HUES6 (cell line): Measurements from ENCODE around the gene SND1.

Experiments used
- H3K27ac ChIP-seq: 2 replicates; pipeline ENCODE4 v1.7.0; 2013; ENCODE audit warnings: low read depth, mild to moderate bottlenecking, low read length, inconsistent platforms
- H3K27me3 ChIP-seq: 2 replicates; pipeline ENCODE4 v1.6.1; 2013; ENCODE audit warnings: low read length; ENCODE audit not compliant: control insufficient read depth, insufficient read depth
- H3K36me3 ChIP-seq: 2 replicates; pipeline ENCODE4 v1.6.1; 2013; ENCODE audit warnings: low read length; ENCODE audit not compliant: control insufficient read depth, insufficient read depth
- H3K4me1 ChIP-seq: 2 replicates; pipeline ENCODE4 v1.6.1; 2013; ENCODE audit warnings: low read length; ENCODE audit not compliant: control insufficient read depth, insufficient read depth
- H3K4me3 ChIP-seq: 2 replicates; pipeline ENCODE4 v1.5.1; 2013; ENCODE audit warnings: low read depth, low read length
- H3K9ac ChIP-seq: one replicate; pipeline ENCODE4 v1.6.1; 2013; ENCODE audit warnings: mild to moderate bottlenecking, low read length
- H3K9me3 ChIP-seq: 2 replicates; pipeline ENCODE4 v1.6.1; 2013; ENCODE audit warnings: low read depth, low read length; ENCODE audit not compliant: control insufficient read depth, insufficient read depth

Gene SND1

GRCh38 chr7:127789031-127789430 lies 137.0 kb downstream of the SND1 start:
- no peak overlapping the region for H3K9ac ChIP-seq
- H3K4me1 ChIP-seq, result peaks cover 6% of the 10 kb centered on the region; the same call in 1 of the 2 replicates

GRCh38 chr7:127791446-127792189 lies 139.6 kb downstream of the SND1 start:
- Histone ChIP-seq H3K36me3 (no peaks in the 10 kb centered on the region), H3K27me3 (no peaks in the 10 kb centered on the region), H3K9me3 (no peaks in the 10 kb centered on the region), H3K27ac (no peak overlapping the region), H3K9ac (no peak overlapping the region), H3K4me3 (no peak overlapping the region), H3K4me1 (peaks cover 6% of the 10 kb centered on the region; the same call in 1 of the 2 replicates)

More at GRCh38 chr7:127789031-127789430, 137.0 kb downstream of the SND1 start:
- no peaks in the 10 kb centered on the region for H3K27me3 ChIP-seq
- H3K27ac ChIP-seq, result no peak overlapping the region
- no peak overlapping the region for H3K4me3 ChIP-seq
- H3K36me3 ChIP-seq, result peaks cover 5% of the 10 kb centered on the region; the same call in 1 of the 2 replicates
- H3K9me3 ChIP-seq, result no peaks in the 10 kb centered on the region

DNA sequence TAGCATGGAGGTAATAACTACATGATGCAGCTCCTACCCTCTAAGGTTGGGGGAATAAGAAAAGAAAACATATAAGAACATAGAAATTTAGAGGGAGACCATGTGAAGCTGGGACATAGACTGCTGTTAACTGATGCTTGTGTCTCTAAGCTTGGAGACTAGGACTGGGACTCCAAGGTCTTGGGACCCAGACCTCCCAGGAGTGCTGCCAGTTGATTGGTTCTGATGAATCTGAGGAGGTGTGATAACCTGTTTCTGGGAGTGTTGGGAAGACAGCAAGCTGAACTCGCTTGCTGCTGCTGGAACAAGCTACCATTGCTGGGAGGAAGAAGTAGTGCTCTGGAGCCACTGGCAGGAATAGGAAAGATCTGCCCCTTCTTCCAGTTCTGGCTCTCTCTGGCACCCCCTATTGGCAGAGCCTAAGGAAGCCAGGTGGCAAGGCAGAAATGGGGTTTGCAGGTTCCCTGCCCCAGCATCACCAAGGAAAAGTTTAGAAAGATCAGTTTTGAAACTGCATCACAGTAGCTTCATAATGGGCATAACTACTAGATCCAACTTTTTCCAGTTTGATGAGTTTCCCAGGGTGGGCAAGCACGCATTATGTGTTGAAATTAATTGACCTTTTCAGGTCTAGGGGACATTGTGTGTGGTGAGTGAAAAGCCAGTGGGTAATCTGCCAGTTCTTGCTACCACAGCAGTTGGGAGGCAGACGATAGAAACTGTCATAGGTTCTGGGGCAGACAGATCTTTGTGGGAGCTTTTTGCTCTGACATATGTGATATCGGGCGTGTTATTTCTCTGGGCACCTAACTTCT lies 140.7 kb downstream of the SND1 start:
- Histone ChIP-seq H3K27ac (no peak overlapping the region), H3K9ac (no peak overlapping the region), H3K4me3 (no peak overlapping the region)

GRCh38 chr7:127793582-127793981 lies 141.6 kb downstream of the SND1 start:
- no peaks in the 10 kb centered on the region for H3K27me3 ChIP-seq
- no peak overlapping the region for H3K9ac ChIP-seq
- no peak overlapping the region for H3K27ac ChIP-seq
- H3K4me1 ChIP-seq, result peaks cover 16% of the 10 kb centered on the region
- no peaks in the 10 kb centered on the region for H3K9me3 ChIP-seq
- no peaks in the 10 kb centered on the region for H3K36me3 ChIP-seq
- no peak overlapping the region for H3K4me3 ChIP-seq

More for the DNA sequence above, 140.7 kb downstream of the SND1 start:
- Histone ChIP-seq H3K27me3 (no peaks in the 10 kb centered on the region), H3K4me1 (peaks cover 9% of the 10 kb centered on the region), H3K9me3 (no peaks in the 10 kb centered on the region), H3K36me3 (no peaks in the 10 kb centered on the region)

DNA sequence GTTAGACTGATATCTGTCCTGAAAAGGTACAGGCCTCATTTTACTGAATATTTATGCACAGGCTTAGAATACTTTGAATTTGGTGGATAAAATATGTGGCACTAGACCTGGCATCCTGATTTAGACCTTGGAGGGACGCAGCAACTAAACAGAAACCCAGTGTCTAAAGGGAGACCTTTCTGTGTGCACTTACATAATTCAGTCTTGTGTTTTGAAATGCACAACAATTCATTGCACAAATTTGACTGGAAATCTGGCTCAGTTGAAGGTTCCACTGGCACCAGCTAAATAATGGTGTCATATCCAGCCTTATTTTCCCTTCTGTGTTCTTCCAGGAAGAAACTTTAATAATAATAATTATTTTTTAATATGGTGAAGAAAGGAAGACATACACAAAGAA lies 142.1 kb downstream of the SND1 start:
- Histone ChIP-seq H3K27me3 (no peaks in the 10 kb centered on the region), H3K9ac (no peak overlapping the region), H3K4me1 (peaks cover 22% of the 10 kb centered on the region), H3K9me3 (no peaks in the 10 kb centered on the region), H3K4me3 (no peak overlapping the region), H3K27ac (no peak overlapping the region), H3K36me3 (no peaks in the 10 kb centered on the region)

DNA sequence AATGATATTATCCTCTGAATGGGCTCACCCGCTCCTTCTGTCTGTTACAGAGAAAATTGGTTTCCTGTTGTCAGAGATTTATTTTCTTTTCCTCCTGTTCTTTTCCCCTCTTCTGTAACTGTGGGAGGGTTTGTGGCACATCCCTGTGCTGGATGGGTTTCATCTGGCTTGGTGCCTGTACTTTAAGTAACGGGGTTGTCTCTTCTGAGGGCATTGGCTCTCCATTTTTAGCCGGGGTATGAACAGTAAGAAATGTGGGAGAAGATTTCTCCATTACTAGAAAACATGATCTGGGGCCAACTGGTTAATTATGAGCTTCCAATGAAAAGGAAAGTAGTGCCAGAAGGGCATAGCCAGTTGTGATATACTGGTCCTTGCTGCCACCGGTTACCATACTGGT lies 142.6 kb downstream of the SND1 start:
- Histone ChIP-seq H3K4me3 (no peak overlapping the region), H3K4me1 (peaks cover 24% of the 10 kb centered on the region), H3K27me3 (no peaks in the 10 kb centered on the region)

DNA sequence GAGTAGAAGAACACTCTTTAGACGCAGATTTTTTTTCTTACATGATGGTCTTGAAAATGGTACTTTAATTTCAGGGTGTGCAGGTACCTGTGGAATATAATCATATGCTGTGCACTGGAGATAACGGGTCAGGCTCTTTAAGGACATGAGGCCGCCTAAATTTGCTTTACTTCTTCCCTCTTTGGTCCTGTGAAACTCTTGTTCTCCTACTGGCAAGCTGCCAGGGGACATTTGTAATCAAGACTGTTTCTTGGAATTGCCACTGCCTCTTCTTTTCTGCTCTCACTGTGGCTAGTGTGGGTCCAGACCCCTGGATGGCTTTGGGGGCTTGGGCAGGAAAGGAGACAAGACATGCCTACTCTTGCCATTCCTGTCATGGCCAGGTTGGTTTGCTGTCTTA lies 146.0 kb downstream of the SND1 start:
- Histone ChIP-seq H3K4me3 (no peak overlapping the region), H3K9me3 (no peaks in the 10 kb centered on the region), H3K36me3 (no peaks in the 10 kb centered on the region), H3K9ac (no peak overlapping the region), H3K27me3 (no peaks in the 10 kb centered on the region), H3K4me1 (peaks cover 32% of the 10 kb centered on the region), H3K27ac (no peak overlapping the region)

More for the DNA sequence above, 142.6 kb downstream of the SND1 start:
- Histone ChIP-seq H3K27ac (no peak overlapping the region), H3K36me3 (no peaks in the 10 kb centered on the region), H3K9me3 (no peaks in the 10 kb centered on the region), H3K9ac (no peak overlapping the region)

DNA sequence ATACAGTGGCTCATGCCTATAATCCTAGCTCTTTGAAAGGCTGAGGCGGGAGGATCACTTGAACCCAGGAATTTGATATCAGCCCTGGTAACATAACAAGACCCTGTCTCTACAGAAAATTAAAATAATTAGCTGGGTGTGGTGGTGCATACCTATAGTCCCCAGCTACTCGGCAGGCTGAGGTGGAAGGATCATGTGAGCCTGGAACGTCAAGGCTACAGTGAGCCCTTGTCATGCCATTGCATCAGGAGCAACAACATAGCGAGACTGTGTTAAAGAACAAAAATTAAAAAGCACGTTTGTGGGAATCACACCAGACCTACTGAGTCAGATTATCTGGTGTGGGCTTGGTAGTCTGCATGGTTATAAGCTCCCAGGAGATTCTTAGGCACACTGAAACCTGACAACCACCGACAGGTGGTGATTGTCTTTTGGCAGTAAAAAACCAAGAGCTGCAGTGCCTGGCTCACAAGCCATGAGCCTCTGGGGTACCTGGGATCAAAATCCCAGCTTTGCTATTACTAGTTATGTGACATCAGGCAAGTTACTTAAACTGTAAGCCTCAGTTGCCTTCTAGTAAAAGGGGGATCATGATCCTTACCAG lies 146.9 kb downstream of the SND1 start:
- H3K9me3 ChIP-seq, result no peaks in the 10 kb centered on the region
- no peak overlapping the region for H3K27ac ChIP-seq
- no peak overlapping the region for H3K9ac ChIP-seq
- H3K36me3 ChIP-seq, result no peaks in the 10 kb centered on the region
- peaks cover 32% of the 10 kb centered on the region for H3K4me1 ChIP-seq
- H3K4me3 ChIP-seq, result no peak overlapping the region
- H3K27me3 ChIP-seq, result no peaks in the 10 kb centered on the region

GRCh38 chr7:127799535-127800305 lies 147.7 kb downstream of the SND1 start:
- H3K4me1 ChIP-seq, result peaks cover 32% of the 10 kb centered on the region
- H3K27ac ChIP-seq, result no peak overlapping the region
- no peaks in the 10 kb centered on the region for H3K27me3 ChIP-seq

GRCh38 chr7:127802845-127803244 lies 150.9 kb downstream of the SND1 start:
- Histone ChIP-seq H3K27me3 (no peaks in the 10 kb centered on the region), H3K4me1 (peaks cover 33% of the 10 kb centered on the region), H3K4me3 (no peak overlapping the region), H3K9me3 (no peaks in the 10 kb centered on the region), H3K9ac (no peak overlapping the region), H3K27ac (no peak overlapping the region), H3K36me3 (peaks cover 5% of the 10 kb centered on the region)

More at GRCh38 chr7:127799535-127800305, 147.7 kb downstream of the SND1 start:
- no peaks in the 10 kb centered on the region for H3K36me3 ChIP-seq
- H3K4me3 ChIP-seq, result no peak overlapping the region
- H3K9ac ChIP-seq, result no peak overlapping the region
- H3K9me3 ChIP-seq, result no peaks in the 10 kb centered on the region
